Left renal pelvis (tissue), 4 donors: ENCODE results near the gene PNO1. TPM values are rescaled to one million over a fixed set of nuclear protein-coding genes. Genes with fewer than 3 reads are reported as not detected.
"Not testable (repeated sequence)": the region's sequence is repeated elsewhere in the genome, so short reads cannot be mapped to it uniquely, and the experiment has no call there.

Source experiments
- DNase-seq, 4 donors: peaks; one replicate each; pipeline ENCODE4 v3.0.0-alpha.2; 2013; ENCODE audit warnings: low read depth in 4 of 4, low spot score in 3 of 4
- polyA plus RNA-seq, 4 donors: library from polyadenylated mRNA; unstranded; fragments of 120-200 nt; gene quantifications; one replicate each; pipeline ENCODE4 v1.2.1, GENCODE V29; 2013; ENCODE audit not compliant: insufficient read length in 4 of 4

PNO1 gene
- polyA plus RNA-seq, 4 donors, result 11.1 to 19.9 (median 17.0) TPM

DNA sequence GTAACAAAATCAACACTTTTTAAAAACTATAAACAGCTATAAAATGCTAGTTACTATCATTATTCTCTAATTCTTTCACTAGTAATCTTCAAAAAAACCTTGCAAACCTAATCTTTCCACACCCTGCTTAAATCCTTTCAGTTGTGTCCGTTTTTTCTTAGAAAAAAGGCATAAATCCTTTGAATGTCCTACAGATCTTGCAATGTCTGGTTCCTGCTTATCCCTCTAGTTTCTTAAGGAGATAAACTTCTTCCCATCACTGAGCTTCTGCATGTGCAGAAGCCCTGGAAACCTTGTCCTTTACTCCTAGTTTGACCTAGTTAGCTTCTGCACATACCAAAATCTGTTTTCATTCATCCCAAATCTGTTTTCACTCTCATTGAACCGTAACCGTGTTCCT lies 1.3 kb upstream of the PNO1 start:
- DNase-seq, result no peak

DNA sequence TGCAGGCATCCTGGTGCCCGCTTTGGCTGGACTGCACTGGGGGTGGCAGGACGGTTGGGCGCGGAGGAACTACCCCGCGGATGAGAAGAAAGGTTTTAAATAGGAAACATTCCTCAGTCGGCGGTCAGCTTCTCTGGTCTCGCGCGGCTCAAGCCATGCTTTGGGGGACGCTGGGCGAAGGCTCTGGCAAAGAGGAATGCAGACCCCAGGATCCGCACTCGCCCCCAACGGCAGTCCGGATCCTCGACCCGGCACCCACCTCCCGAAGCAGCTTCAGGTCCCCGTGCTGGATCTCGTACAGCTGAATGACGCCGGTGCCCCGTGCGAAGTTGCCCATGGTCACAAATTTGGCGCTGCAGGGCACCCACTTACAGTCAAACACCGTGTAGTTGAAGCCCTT lies 686 bp upstream of the PNO1 start:
- peak in 1 of 4 donors; percentile 8 for DNase-seq

DNA sequence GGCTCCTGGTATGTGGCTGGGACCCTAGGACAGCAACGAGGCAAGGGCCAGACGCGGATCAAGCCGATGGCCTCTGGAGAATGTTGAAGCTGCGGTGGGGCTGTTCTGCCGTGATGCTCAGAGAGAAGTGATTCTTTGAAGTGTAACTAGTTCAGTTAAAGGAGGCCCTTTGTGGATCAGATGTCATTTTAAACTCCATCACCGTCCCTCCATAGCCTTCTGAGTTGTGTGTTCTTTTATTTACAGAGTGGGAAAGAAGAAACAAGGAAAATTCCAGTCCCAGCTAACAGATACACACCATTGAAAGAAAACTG lies 403 bp downstream of the PNO1 start:
- peak in 1 of 4 donors; percentile 12 for DNase-seq

DNA sequence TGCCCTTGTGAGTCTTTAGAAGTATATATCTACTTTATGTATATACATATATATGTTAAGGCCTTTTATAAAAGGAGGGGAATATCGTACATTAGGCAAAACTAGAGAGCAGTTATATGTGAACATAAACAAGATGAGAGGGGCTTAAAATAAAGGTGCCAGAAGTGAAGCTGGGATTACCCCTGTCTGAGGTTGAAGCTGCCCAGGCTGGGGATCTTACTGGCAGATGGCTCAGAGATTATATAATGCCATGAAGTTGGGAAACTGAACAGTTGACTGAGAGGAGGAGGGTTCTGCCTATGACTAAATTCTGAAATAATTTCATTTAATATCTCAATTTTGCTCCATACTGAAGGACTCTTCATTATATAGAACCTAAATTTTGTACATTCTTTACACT lies 6.0 kb downstream of the PNO1 start:
- no peak for DNase-seq

DNA sequence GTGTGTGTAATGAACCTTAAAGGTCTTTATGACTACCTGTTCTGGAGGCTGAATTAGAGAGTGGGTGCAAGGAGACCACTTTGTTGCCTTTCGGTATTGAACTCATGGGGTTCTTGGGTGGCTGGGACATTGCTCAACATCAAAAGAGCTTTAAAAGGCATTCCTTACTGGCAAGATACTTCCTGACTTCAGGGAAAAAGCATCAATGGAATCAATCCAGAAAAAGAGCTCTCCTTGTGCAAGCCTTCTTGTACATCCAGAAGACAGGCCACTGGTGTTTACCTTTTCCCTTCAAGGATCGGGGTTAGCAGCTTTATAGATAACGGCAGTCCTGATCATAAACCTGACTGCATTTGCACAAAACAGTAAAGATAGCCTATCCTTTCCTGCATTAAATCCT lies 9.5 kb downstream of the PNO1 start:
- DNase-seq, result no peak

DNA sequence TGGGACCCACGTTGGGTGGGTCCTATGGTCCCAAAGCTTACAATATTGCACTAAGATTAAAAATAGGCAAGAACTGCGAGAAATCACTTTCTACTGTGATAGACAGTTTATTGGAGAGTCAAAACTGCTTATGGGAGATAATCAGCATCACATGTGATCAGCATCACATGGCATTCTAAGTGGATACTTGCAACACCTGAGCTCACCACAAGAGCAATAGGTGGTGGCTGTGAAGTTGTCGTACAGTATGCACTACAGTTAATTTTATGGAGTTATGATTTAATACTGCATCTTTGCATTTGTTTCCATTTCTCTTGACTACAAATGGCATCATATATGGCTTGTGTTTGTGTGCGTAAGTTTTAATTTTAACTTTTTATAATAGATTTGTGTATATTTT lies 11.6 kb downstream of the PNO1 start:
- no peak for DNase-seq

DNA sequence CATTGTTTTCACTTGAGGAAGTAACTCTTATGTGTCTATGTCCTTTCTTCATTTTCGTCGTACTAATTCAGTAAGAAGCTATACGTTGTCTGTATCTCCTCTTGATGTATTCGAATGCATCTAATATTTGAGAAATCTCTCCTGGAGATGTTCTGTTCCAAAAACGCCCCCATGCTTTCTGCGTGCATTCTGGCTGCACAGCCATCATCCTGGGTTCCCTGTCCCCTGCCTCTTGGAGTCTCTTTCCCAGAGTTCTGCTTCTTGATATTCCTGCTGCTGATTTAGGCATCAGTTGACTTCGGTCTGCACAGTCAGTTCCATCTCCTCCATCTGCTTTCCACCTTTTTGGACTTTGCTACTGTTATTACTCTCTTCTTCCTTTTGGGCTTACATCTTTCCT lies 13.5 kb downstream of the PNO1 start:
- DNase-seq, result no peak

DNA sequence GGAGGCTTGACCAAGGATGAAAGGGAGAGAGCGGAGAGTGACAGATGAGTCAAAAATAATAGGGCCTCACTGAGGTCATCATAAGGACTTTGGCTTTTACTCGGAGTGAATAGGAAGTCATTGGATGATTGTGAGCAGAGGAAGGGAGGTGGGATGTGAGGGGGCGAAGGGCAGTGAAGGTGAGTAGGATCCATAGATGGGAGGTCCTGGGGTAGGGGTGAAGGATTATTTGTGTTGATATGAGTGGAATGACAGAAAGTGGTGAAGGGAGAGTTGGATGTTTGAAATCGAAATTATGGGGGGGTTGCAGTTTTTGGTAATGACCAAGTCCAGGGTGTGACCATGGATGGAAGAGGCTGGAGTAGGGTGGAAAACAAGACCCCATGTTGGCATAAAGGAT lies 14.0 kb downstream of the PNO1 start:
- no peak for DNase-seq

DNA sequence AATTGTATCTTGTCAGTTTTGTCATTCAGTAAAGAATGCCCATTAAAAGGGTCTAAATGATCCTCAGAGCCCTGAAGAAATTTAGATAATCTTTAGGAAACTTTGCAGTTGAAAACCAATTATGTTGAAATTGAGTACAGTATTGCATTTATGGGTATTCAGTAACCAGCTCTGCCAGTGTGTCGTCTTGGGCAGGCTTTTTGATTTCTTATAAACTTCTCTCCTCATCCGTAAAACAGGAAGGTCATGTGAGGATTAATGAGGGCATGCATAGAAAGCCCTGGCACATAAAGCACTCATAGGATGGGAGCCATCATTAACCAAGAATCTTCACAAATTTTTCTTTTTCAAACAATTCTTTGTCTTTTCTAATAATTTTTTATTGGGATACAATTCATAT lies 14.8 kb downstream of the PNO1 start:
- no peak for DNase-seq

DNA sequence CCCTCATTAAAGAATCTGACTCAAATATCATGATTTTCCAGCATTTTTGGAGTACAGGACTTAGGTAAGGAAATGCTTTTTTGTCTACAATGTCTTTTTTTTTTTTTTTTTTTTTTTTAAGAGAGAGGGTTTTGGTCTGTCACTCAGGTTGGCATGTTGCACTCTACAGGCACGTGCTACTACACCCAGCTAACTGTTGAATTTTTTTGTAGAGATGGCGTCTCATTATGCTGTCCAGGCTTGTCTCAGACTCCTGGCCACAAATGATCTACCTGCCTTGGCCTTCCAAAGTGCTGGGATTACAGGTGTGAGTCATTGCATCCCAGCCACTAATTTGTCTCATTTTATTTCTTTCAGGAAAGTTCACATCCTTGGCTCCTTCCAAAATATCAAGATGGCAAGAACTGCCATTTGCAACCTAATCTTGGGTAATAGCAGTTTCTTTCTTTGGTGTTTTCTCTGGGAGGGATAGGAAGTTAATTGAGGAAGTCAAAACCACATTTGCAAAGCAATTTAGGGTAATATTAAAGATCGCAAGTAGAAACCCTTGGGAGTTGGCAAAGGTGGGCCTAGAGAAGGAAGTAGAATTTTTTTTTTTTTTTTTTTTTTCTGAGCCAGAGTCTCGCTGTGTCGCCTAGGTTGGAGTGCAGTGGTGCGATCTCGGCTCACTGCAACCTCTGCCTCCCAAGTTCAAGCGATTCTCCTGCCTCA lies 15.5 kb downstream of the PNO1 start:
- DNase-seq, result no peak

DNA sequence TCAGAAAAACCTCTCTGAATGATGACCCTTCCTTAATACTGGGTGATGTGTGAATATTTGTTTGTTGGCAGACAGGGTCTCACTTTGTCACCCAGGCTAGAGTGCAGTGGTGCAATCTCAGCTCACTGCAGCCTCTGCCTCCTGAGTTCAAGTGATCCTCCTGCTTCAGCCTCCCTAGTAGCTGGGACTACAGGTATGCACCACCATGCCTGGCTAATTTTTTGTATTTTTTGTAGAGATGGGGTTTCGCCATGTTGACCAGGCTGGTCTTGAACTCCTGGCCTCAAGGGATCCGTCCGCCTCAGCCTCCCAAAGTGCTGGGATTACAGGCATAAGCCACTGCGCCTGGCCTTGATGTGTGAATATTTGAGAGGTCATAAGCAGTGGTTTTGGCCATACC lies 17.5 kb downstream of the PNO1 start:
- not testable (repeated sequence) for DNase-seq

DNA sequence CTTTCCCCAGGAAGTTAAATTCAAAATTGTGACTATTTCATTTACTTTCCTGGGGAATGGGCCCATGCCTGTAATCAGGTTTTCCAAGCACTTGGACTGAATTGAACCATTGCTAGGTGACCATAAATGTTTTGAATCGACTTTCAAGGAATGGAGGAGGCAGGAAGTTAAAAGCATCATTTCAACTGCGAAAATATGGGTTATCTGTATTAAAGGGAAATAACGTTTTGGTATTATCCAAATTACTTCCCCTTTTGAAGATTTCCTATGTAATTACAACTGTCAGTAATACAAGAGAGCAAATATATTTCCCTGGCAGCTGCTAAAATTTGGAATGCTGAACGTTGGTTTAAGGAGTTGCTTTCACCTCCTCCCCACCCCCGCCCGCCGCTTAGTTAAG lies 19.0 kb downstream of the PNO1 start:
- DNase-seq, result no peak

DNA sequence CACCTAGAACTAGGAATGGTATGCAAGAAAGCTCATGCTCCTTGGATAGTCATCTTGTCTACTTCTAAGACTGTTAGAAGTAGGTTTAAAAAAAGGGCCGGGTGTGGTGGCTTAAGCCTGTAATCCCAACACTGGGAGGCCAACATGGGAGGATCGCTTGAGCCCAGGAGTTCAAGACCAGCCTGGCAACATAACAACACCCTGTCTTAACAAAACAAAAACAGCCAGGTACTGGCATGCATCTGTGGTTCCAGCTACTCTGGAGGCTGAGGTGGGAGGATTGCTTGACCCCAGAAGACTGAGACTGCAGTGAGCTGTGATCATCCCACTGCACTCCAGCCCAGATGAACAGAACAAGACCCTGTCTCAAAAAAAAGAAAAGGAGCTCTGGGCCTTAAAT lies 19.9 kb downstream of the PNO1 start:
- DNase-seq, result no peak

DNA sequence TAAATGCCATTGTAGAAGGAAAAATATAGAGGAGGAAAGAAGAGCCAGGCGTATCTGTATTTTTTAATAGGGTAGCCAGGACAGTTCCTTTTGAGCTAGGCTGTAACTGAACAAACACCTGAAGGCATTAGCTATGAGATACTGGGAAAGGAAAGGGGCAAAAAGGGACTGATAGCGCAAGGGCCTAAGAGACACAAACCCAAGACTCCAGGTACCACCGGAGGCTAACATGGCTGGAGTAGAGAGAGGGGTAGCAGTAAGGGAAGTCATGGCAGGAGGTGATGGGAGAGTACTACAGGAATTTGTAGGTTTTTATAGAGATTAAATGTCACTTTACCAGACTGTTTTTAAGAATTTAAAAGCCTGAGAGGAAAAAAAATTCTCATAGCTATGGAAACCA lies 20.7 kb downstream of the PNO1 start:
- DNase-seq, result no peak

DNA sequence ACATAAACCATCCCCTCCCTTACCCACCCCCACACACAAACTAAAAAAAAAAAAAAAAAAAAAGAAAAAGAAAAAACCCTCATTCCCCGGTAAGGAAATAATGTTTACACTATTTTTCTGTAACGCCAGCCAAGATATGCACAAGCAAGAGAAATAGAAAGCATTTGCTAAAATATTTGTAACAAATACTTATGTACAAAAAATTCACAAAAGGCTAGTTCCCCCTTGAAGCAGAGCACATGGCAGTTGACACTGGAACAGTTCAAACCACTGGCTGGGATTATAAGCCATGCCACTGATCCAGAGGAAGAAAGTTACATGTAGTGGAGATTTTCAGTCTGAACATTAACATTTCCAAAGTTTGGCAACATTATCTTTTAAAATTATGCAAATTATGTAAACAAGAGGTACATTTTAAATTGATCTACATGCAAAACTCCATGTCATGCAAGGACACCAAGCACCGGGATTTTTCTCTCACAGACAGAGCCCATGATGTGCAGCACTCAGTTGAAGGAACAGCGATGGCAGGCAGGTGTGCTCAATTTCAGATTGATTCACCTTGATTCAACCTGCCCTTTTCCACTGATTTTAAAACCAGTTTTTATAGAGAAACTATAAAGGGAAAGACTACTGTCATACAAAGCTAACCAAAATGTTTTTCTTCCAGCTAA lies 21.4 kb downstream of the PNO1 start:
- DNase-seq, result no peak

DNA sequence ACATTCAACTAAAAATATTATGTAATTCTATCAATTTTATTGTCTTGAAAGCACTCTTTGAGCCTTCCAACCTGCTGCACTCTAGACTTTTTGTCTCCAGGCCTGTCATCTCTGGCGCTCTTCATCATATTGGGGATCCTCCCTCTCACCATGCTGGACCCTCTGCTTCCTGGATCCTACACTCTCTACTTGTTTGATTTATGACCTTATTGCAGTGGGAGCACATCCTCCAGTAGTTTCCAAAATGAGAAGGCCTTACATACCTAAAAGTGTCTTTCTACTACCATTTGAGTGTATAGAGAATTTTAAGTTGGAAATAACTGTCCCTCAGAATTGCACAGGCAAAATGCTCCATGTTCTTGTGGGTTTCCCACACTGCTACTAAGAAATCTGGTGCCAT lies 25.2 kb downstream of the PNO1 start:
- DNase-seq, result no peak

DNA sequence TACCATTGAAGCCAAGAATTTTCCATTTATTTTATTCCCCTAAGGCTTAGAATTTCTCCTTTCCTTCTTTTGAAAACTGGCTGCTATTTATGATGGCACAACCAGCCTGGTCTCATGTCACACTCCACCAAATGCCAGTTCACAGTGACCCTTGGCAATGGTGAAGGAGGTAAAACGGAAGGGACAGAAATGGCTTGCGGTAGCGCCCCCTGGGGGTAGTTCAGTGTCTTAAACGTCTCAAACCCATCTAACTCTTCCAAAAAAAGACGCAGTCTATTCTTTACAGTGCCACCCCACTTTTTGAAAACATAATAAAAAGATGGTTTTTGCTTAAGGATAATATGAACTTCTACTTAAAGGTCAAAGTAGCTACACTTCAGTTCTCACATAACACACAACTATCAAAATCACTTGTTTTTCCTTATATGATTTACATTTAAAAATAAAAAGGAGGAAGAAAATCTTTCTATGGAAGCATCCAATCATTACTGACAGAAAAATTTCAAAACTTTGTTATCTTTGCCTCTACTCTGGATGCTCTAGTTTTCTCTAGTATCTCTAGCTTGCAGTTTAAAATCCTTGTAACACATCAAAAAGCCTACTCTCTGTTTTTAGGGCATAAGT lies 28.0 kb downstream of the PNO1 start:
- DNase-seq, result no peak

DNA sequence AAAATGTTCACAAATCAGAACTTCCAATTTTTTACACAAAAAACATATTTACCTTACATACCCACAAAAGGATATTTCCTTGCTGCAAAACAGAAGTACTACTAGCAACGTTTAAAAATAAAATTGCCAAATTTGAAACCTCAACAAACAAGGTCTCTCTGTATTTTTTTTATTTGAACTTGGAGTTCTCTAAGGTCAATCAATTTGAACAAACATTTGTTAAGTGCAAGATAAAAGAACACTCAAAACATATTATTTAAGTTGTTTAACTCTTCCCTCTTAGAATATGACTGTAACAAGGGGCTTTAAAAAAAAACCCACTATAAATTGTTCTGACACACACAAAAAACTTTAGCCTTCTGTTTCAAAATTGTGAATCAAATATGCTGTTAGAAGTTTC lies 29.6 kb downstream of the PNO1 start:
- DNase-seq, result no peak

DNA sequence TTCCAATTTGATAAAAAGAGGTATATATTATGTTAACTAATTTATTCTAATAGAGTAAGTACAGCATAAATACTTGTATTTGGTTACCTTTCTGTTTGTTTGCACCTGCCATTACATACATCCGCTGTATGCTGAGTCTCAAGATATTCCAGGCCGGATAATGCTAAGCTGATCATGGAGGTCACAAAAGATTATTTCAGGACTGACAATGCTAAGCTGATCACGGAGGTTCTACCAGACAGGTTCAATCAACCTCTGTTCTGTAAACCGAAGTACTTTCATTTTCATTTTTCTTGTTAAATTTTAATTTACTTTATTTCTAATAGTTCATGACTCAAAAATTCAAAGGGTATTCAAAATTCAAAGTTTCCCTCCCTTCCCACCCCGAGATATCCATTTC lies 31.1 kb downstream of the PNO1 start:
- no peak for DNase-seq

DNA sequence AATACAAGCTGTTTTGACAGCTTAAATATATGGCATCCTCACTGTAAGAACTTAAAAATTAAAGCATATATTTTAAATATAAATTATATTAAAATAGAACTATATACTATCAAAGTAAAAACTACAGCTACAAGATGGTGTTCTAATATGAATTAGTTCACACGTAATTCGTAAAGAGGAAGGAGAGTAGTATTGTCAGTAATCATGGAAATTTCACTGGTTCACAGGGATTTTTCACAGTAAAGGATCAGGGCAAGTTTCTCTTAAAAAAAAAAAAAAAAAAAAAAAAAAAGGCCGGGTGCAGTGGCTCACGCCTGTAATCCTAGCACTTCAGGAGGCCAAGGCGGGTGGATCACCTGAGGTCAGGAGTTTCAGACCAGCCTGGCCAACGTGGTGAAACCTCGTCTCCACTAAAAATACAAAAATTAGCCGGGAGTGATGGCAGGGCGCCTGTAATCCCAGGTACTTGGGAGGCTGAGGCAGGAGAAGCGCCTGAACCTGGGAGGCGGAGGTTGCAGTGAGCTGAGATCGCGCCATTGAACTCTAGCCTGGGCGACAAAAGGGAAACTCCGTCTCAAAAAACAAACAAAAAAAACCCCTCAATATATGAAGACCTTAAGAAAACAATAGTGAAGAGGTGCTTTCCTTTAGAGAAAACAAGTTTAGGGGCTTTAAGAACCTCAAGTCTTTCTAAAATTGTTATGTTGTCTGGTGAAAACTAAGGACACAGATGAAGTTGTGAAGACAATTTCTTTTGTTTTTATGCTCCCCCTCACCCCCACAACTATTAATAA lies 32.5 kb downstream of the PNO1 start:
- DNase-seq, result no peak

DNA sequence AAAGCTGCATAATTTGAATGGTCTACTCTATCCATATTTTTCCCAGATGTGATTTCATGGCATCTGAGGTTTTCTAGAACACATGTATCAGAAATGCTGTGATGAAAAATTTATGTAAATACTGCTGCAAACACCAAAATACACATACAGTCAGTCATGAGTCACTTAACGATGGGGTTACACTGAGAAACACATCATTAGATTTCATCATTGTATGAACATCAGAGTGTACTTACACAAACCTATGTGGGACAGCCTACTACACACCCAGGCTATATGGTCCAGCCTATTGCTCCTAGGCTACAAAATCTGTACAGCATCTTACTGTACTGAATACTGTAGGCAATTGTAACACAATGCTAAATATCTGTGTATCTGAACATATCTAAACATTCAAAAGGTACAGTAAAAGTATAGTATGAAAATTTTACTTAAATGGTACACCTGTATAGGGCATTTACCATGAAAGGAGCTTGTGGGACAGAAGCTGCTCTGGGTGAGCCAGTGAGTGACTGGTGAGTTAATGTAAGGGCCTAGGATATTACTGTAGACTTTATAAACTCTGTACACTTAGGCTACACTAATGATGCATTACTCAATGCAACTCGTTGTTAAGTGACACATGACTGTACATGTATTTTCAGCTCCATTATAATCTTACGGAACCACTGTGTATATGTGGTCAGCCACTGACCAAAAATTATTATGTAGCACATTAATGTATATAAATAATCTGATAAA lies 33.5 kb downstream of the PNO1 start:
- no peak for DNase-seq
